Smooth muscle cell (in vitro differentiated cells): ENCODE measurements around the gene TMTC1. TPM values are rescaled to one million over a fixed set of nuclear protein-coding genes. Genes with fewer than 3 reads are reported as not detected.

Experiments
- DNase-seq: peaks from one replicate; lab custom pipeline; 2025; ENCODE audit not compliant: unreplicated experiment; lab: John Stamatoyannopoulos, UW
- H2AFZ ChIP-seq: fragments of 200-600 bp; sonication (generic); 2 replicates; pipeline ENCODE4 v1.6.0; 2016; ENCODE audit warnings: antibody characterized with exemption, low read depth, mild to moderate bottlenecking
- H3F3A ChIP-seq: fragments of 200-600 bp; sonication (generic); 2 replicates; pipeline ENCODE4 v1.6.0; 2017; ENCODE audit warnings: antibody characterized with exemption, low read depth
- H3K27ac ChIP-seq: fragments of 200-600 bp; sonication (generic); 2 replicates; pipeline ENCODE4 v1.5.1; 2016; ENCODE audit warnings: low read depth, mild to moderate bottlenecking
- H3K27me3 ChIP-seq: fragments of 200-600 bp; sonication (generic); 2 replicates; pipeline ENCODE4 v1.6.1; 2016; ENCODE audit warnings: low read depth, mild to moderate bottlenecking
- H3K36me3 ChIP-seq: fragments of 200-600 bp; sonication (generic); 2 replicates; pipeline ENCODE4 v1.5.1; 2016; ENCODE audit warnings: low read depth
- H3K4me1 ChIP-seq: fragments of 200-600 bp; sonication (generic); 2 replicates; pipeline ENCODE4 v1.5.1; 2016; ENCODE audit warnings: low read depth
- H3K4me2 ChIP-seq: fragments of 200-600 bp; sonication (generic); 2 replicates; pipeline ENCODE4 v1.6.0; 2016; ENCODE audit warnings: mild to moderate bottlenecking
- H3K4me3 ChIP-seq: fragments of 200-600 bp; sonication (generic); 2 replicates; pipeline ENCODE4 v1.5.1; 2016; ENCODE audit warnings: mild to moderate bottlenecking
- H3K79me2 ChIP-seq: fragments of 200-600 bp; sonication (generic); 2 replicates; pipeline ENCODE4 v1.6.0; 2016; ENCODE audit warnings: low read depth, mild to moderate bottlenecking
- H3K9ac ChIP-seq: fragments of 200-600 bp; sonication (generic); 2 replicates; pipeline ENCODE4 v1.6.0; 2016; ENCODE audit warnings: low read depth
- H3K9me3 ChIP-seq: fragments of 200-600 bp; sonication (generic); replicated peaks from 2 replicates; pipeline ENCODE4 v1.5.1; 2016; ENCODE audit warnings: low read depth
- H4K20me1 ChIP-seq: fragments of 200-600 bp; sonication (generic); 2 replicates; pipeline ENCODE4 v1.6.0; 2016; ENCODE audit warnings: low read depth
- CTCF ChIP-seq: fragments of 200-600 bp; sonication (generic); IDR thresholded peaks from 2 replicates; pipeline ENCODE4 v1.5.1; 2017; ENCODE audit warnings: borderline replicate concordance, mild to moderate bottlenecking, antibody characterized with exemption; ENCODE audit not compliant: insufficient read depth, poor library complexity, severe bottlenecking
- WGBS: methylation state at CpG from one replicate; pipeline ENCODE4 v1.1.7; 2016; ENCODE audit warnings: low lambda C conversion rate; 5-methylcytosine and 5-hydroxymethylcytosine counted together
- polyA plus RNA-seq: library from polyadenylated mRNA; unstranded; fragments of >200 nt; fragmentation: Nextera tagmentation; extraction: Ambion mirVana; gene quantifications from 2 replicates; pipeline ENCODE4 v1.2.1, GENCODE V29; 2016
- total RNA-seq: library from RNA; depleted of rRNA; stranded (reverse); fragments of >200 nt; gene quantifications from 2 replicates; pipeline ENCODE4 v1.2.3, GENCODE V29; 2014

TMTC1 gene
- total and polyA plus RNA-seq, 2 experiments from 2014 or later, result 3.5 to 8.7 TPM

- H3K27me3 ChIP-seq, result no peaks in the 10 kb centered on the region
- no peaks in the 10 kb centered on the region for H3F3A ChIP-seq
- no peak overlapping the region for H3K4me2 ChIP-seq
- no peaks in the 10 kb centered on the region for H4K20me1 ChIP-seq
- no peak for DNase-seq
- WGBS, result 90% methylated on average over 6 of the region's 6 CpGs
- H3K9ac ChIP-seq, result no peak overlapping the region
- no peak overlapping the region for H3K4me3 ChIP-seq
- no peaks in the 10 kb centered on the region for H3K36me3 ChIP-seq
- no peak for TF ChIP-seq CTCF
- no peak overlapping the region for H2AFZ ChIP-seq
- H3K79me2 ChIP-seq, result no peaks in the 10 kb centered on the region
- no peaks in the 10 kb centered on the region for H3K9me3 ChIP-seq
- H3K4me1 ChIP-seq, result no peaks in the 10 kb centered on the region
- H3K27ac ChIP-seq, result no peak overlapping the region
These were observed 239.2 kb downstream of the TMTC1 start for GRCh38 chr12:29544428-29545101.

GRCh38 chr12:29543036-29543435 lies 240.7 kb downstream of the TMTC1 start:
- H3K36me3 ChIP-seq, result no peaks in the 10 kb centered on the region
- H3K4me2 ChIP-seq, result no peak overlapping the region
- no peak overlapping the region for H3K9ac ChIP-seq
- H3K9me3 ChIP-seq, result no peaks in the 10 kb centered on the region
- no peak overlapping the region for H3K27ac ChIP-seq
- no peaks in the 10 kb centered on the region for H3K27me3 ChIP-seq
- no peaks in the 10 kb centered on the region for H3F3A ChIP-seq
- H4K20me1 ChIP-seq, result no peaks in the 10 kb centered on the region
- no peak overlapping the region for H3K4me3 ChIP-seq
- no peak overlapping the region for H2AFZ ChIP-seq
- 82% methylated on average over 4 of the region's 4 CpGs for WGBS
- no peak for TF ChIP-seq CTCF
- no peaks in the 10 kb centered on the region for H3K79me2 ChIP-seq
- no peak for DNase-seq
- H3K4me1 ChIP-seq, result no peaks in the 10 kb centered on the region

- H3K4me3 ChIP-seq, result no peak overlapping the region
- H3K4me1 ChIP-seq, result no peaks in the 10 kb centered on the region
- H3K79me2 ChIP-seq, result no peaks in the 10 kb centered on the region
- no peak overlapping the region for H3K27ac ChIP-seq
- WGBS, result 75% methylated on average over 2 of the region's 2 CpGs
- no peak overlapping the region for H3K9ac ChIP-seq
- no peaks in the 10 kb centered on the region for H3F3A ChIP-seq
- no peak overlapping the region for H2AFZ ChIP-seq
- no peaks in the 10 kb centered on the region for H4K20me1 ChIP-seq
- H3K27me3 ChIP-seq, result no peaks in the 10 kb centered on the region
- H3K9me3 ChIP-seq, result no peaks in the 10 kb centered on the region
- H3K4me2 ChIP-seq, result no peak overlapping the region
- no peaks in the 10 kb centered on the region for H3K36me3 ChIP-seq
- no peak for TF ChIP-seq CTCF
- no peak for DNase-seq
These were observed 246.4 kb downstream of the TMTC1 start for GRCh38 chr12:29537298-29537697.

- no peak for DNase-seq
- Histone ChIP-seq H3K9ac (no peak overlapping the region), H3K4me3 (no peak overlapping the region), H3K9me3 (no peaks in the 10 kb centered on the region), H3K79me2 (no peaks in the 10 kb centered on the region), H3F3A (no peaks in the 10 kb centered on the region), H3K4me1 (no peaks in the 10 kb centered on the region), H3K4me2 (no peak overlapping the region), H3K27ac (no peak overlapping the region), H2AFZ (no peak overlapping the region), H4K20me1 (no peaks in the 10 kb centered on the region), H3K36me3 (no peaks in the 10 kb centered on the region), H3K27me3 (no peaks in the 10 kb centered on the region)
- TF ChIP-seq CTCF, result no peak
- 90% methylated on average over 2 of the region's 2 CpGs for WGBS
These were observed 248.8 kb downstream of the TMTC1 start for GRCh38 chr12:29534935-29535334.
